HEK293 (cell line): Measurements from ENCODE around the gene SYNGR4.

Experiments used
- BCL11B ChIP-seq: fragments of 450-650 bp; formaldehyde crosslinking; IDR thresholded peaks from 2 replicates; pipeline ENCODE4 v1.5.1; 2016; ENCODE audit warnings: low read depth, missing biosample characterization, missing genetic modification characterization
- FEZF1 ChIP-seq: fragments of 450-650 bp; formaldehyde crosslinking; IDR thresholded peaks from 2 replicates; pipeline ENCODE4 v1.5.1; 2016; ENCODE audit warnings: missing biosample characterization, missing genetic modification characterization
- GLIS1 ChIP-seq: fragments of 450-650 bp; formaldehyde crosslinking; IDR thresholded peaks from 2 replicates; pipeline ENCODE4 v1.5.1; 2016; ENCODE audit warnings: missing biosample characterization, missing genetic modification characterization
- PATZ1 ChIP-seq: fragments of 450-650 bp; formaldehyde crosslinking; IDR thresholded peaks from 2 replicates; pipeline ENCODE4 v1.5.1; 2016; ENCODE audit warnings: missing biosample characterization, missing genetic modification characterization
- REPIN1 ChIP-seq: fragments of 450-650 bp; formaldehyde crosslinking; IDR thresholded peaks from 2 replicates; pipeline ENCODE4 v1.5.1; 2017; ENCODE audit warnings: missing biosample characterization, missing genetic modification characterization, low read depth
- ZBTB17 ChIP-seq: fragments of 450-650 bp; formaldehyde crosslinking; IDR thresholded peaks from 2 replicates; pipeline ENCODE4 v1.5.1; 2016; ENCODE audit warnings: missing biosample characterization, missing genetic modification characterization
- ZBTB49 ChIP-seq: fragments of 450-650 bp; formaldehyde crosslinking; IDR thresholded peaks from 2 replicates; pipeline ENCODE4 v1.5.1; 2016; ENCODE audit warnings: missing biosample characterization, missing genetic modification characterization, low read depth
- ZFP3 ChIP-seq: fragments of 450-650 bp; formaldehyde crosslinking; IDR thresholded peaks from 2 replicates; pipeline ENCODE4 v1.5.1; 2016; ENCODE audit warnings: low read depth, missing biosample characterization, missing genetic modification characterization
- ZNF155 ChIP-seq: fragments of 450-650 bp; formaldehyde crosslinking; IDR thresholded peaks from 2 replicates; pipeline ENCODE4 v1.5.1; 2016; ENCODE audit warnings: missing biosample characterization, missing genetic modification characterization
- ZNF175 ChIP-seq: fragments of 450-650 bp; formaldehyde crosslinking; IDR thresholded peaks from 2 replicates; pipeline ENCODE4 v1.5.1; 2016; ENCODE audit warnings: missing biosample characterization, missing genetic modification characterization
- ZNF248 ChIP-seq: fragments of 450-650 bp; formaldehyde crosslinking; IDR thresholded peaks from 2 replicates; pipeline ENCODE4 v1.5.1; 2017; ENCODE audit warnings: missing biosample characterization, missing genetic modification characterization
- ZNF677 ChIP-seq: fragments of 450-650 bp; IDR thresholded peaks from 2 replicates; pipeline ENCODE4 v1.5.0; 2018; ENCODE audit warnings: missing biosample characterization, mild to moderate bottlenecking, missing genetic modification characterization, moderate library complexity
- TF ChIP-seq, protein P1 (sequence below): fragments of 450-650 bp; formaldehyde crosslinking; IDR thresholded peaks from 2 replicates; pipeline ENCODE4 v1.5.1; 2016; ENCODE audit warnings: missing biosample characterization, missing genetic modification characterization
- TF ChIP-seq, protein P2 (sequence below): fragments of 450-650 bp; formaldehyde crosslinking; IDR thresholded peaks from 2 replicates; pipeline ENCODE4 v1.5.1; 2016; ENCODE audit warnings: missing biosample characterization, missing genetic modification characterization
- TF ChIP-seq, protein P3 (sequence below): fragments of 450-650 bp; formaldehyde crosslinking; conservative IDR thresholded peaks from 2 replicates; pipeline ENCODE4 v1.5.1; 2016; ENCODE audit warnings: low read depth, missing biosample characterization, missing genetic modification characterization
- TF ChIP-seq, protein P4 (sequence below): fragments of 450-650 bp; formaldehyde crosslinking; IDR thresholded peaks from 2 replicates; pipeline ENCODE4 v1.5.1; 2016; ENCODE audit warnings: missing biosample characterization, missing genetic modification characterization

SYNGR4 gene

GRCh38 chr19:48321622-48322591 is 42.3 kb upstream of the SYNGR4 start (continued):
- TF ChIP-seq, protein P1, sequence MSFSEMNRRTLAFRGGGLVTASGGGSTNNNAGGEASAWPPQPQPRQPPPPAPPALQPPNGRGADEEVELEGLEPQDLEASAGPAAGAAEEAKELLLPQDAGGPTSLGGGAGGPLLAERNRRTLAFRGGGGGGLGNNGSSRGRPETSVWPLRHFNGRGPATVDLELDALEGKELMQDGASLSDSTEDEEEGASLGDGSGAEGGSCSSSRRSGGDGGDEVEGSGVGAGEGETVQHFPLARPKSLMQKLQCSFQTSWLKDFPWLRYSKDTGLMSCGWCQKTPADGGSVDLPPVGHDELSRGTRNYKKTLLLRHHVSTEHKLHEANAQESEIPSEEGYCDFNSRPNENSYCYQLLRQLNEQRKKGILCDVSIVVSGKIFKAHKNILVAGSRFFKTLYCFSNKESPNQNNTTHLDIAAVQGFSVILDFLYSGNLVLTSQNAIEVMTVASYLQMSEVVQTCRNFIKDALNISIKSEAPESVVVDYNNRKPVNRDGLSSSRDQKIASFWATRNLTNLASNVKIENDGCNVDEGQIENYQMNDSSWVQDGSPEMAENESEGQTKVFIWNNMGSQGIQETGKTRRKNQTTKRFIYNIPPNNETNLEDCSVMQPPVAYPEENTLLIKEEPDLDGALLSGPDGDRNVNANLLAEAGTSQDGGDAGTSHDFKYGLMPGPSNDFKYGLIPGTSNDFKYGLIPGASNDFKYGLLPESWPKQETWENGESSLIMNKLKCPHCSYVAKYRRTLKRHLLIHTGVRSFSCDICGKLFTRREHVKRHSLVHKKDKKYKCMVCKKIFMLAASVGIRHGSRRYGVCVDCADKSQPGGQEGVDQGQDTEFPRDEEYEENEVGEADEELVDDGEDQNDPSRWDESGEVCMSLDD = peak; percentile 51; the same call in 1 of the 2 replicates
- TF ChIP-seq, protein P2, sequence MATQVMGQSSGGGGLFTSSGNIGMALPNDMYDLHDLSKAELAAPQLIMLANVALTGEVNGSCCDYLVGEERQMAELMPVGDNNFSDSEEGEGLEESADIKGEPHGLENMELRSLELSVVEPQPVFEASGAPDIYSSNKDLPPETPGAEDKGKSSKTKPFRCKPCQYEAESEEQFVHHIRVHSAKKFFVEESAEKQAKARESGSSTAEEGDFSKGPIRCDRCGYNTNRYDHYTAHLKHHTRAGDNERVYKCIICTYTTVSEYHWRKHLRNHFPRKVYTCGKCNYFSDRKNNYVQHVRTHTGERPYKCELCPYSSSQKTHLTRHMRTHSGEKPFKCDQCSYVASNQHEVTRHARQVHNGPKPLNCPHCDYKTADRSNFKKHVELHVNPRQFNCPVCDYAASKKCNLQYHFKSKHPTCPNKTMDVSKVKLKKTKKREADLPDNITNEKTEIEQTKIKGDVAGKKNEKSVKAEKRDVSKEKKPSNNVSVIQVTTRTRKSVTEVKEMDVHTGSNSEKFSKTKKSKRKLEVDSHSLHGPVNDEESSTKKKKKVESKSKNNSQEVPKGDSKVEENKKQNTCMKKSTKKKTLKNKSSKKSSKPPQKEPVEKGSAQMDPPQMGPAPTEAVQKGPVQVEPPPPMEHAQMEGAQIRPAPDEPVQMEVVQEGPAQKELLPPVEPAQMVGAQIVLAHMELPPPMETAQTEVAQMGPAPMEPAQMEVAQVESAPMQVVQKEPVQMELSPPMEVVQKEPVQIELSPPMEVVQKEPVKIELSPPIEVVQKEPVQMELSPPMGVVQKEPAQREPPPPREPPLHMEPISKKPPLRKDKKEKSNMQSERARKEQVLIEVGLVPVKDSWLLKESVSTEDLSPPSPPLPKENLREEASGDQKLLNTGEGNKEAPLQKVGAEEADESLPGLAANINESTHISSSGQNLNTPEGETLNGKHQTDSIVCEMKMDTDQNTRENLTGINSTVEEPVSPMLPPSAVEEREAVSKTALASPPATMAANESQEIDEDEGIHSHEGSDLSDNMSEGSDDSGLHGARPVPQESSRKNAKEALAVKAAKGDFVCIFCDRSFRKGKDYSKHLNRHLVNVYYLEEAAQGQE (tag by site-specific recombination) = no peak
- no peak for TF ChIP-seq ZNF248 (tag by site-specific recombination)
- TF ChIP-seq ZNF175 (tag by site-specific recombination) = no peak
- TF ChIP-seq ZNF677 (tag by site-specific recombination) = no peak
- no peak for TF ChIP-seq ZBTB49 (tag by site-specific recombination)
- TF ChIP-seq, protein P3, sequence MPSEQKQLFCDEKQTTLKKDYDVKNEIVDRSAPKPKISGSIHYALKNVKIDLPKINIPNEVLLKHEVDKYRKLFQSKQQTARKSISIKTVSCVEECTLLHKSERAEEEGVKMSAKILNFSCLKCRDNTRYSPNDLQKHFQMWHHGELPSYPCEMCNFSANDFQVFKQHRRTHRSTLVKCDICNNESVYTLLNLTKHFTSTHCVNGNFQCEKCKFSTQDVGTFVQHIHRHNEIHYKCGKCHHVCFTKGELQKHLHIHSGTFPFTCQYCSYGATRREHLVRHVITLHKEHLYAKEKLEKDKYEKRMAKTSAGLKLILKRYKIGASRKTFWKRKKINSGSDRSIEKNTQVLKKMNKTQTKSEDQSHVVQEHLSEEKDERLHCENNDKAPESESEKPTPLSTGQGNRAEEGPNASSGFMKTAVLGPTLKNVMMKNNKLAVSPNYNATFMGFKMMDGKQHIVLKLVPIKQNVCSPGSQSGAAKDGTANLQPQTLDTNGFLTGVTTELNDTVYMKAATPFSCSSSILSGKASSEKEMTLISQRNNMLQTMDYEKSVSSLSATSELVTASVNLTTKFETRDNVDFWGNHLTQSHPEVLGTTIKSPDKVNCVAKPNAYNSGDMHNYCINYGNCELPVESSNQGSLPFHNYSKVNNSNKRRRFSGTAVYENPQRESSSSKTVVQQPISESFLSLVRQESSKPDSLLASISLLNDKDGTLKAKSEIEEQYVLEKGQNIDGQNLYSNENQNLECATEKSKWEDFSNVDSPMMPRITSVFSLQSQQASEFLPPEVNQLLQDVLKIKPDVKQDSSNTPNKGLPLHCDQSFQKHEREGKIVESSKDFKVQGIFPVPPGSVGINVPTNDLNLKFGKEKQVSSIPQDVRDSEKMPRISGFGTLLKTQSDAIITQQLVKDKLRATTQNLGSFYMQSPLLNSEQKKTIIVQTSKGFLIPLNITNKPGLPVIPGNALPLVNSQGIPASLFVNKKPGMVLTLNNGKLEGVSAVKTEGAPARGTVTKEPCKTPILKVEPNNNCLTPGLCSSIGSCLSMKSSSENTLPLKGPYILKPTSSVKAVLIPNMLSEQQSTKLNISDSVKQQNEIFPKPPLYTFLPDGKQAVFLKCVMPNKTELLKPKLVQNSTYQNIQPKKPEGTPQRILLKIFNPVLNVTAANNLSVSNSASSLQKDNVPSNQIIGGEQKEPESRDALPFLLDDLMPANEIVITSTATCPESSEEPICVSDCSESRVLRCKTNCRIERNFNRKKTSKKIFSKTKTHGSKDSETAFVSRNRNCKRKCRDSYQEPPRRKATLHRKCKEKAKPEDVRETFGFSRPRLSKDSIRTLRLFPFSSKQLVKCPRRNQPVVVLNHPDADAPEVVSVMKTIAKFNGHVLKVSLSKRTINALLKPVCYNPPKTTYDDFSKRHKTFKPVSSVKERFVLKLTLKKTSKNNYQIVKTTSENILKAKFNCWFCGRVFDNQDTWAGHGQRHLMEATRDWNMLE (tag by site-specific recombination) = no peak
- peak; percentile 88 for TF ChIP-seq GLIS1 (tag by site-specific recombination)
- TF ChIP-seq, protein P4, sequence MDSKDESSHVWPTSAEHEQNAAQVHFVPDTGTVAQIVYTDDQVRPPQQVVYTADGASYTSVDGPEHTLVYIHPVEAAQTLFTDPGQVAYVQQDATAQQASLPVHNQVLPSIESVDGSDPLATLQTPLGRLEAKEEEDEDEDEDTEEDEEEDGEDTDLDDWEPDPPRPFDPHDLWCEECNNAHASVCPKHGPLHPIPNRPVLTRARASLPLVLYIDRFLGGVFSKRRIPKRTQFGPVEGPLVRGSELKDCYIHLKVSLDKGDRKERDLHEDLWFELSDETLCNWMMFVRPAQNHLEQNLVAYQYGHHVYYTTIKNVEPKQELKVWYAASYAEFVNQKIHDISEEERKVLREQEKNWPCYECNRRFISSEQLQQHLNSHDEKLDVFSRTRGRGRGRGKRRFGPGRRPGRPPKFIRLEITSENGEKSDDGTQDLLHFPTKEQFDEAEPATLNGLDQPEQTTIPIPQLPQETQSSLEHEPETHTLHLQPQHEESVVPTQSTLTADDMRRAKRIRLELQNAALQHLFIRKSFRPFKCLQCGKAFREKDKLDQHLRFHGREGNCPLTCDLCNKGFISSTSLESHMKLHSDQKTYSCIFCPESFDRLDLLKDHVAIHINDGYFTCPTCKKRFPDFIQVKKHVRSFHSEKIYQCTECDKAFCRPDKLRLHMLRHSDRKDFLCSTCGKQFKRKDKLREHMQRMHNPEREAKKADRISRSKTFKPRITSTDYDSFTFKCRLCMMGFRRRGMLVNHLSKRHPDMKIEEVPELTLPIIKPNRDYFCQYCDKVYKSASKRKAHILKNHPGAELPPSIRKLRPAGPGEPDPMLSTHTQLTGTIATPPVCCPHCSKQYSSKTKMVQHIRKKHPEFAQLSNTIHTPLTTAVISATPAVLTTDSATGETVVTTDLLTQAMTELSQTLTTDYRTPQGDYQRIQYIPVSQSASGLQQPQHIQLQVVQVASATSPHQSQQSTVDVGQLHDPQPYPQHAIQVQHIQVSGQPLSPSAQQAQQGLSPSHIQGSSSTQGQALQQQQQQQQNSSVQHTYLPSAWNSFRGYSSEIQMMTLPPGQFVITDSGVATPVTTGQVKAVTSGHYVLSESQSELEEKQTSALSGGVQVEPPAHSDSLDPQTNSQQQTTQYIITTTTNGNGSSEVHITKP (tag by site-specific recombination) = peak; percentile 88
- no peak; the same call in 1 of the 2 replicates for TF ChIP-seq ZBTB17 (tag by site-specific recombination)
- TF ChIP-seq PATZ1 (tag by site-specific recombination) = peak; percentile 95
- TF ChIP-seq FEZF1 = peak; percentile 32; the same call in 1 of the 2 replicates
- no peak for TF ChIP-seq ZNF155 (tag by site-specific recombination)
- TF ChIP-seq REPIN1 (tag by site-specific recombination) = no peak
- TF ChIP-seq BCL11B (tag by site-specific recombination) = peak; percentile 66; the same call in 1 of the 2 replicates
- no peak for TF ChIP-seq ZFP3
